Liver (tissue), 9 donors: Measurements from ENCODE around the gene CHD8. TPM values are rescaled to one million over a fixed set of nuclear protein-coding genes. Genes with fewer than 3 reads are reported as not detected.
A peak's percentile ranks its signal among the peaks of the same experiment; 100 is the strongest.

Experiments used
- DNase-seq: peaks from one replicate; pipeline ENCODE4 v3.0.0-alpha.2; 2017; ENCODE audit warnings: low spot score
- H3K27ac ChIP-seq, 2 donors: one replicate each; pipeline ENCODE4 v1.7.0; 2013; ENCODE audit warnings: inconsistent platforms in 2 of 2, low read length in 2 of 2, control low read depth in 1 of 2, low read depth in 1 of 2, mild to moderate bottlenecking in 1 of 2
- H3K27me3 ChIP-seq, 4 donors: one replicate each; pipeline versions ENCODE4 v1.6.1 to v1.7.0; 2013; ENCODE audit warnings: low read length in 3 of 4, inconsistent platforms in 1 of 4, mild to moderate bottlenecking in 1 of 4, moderate library complexity in 1 of 4; ENCODE audit not compliant: control insufficient read depth in 4 of 4, insufficient read depth in 4 of 4
- H3K36me3 ChIP-seq, 4 donors: one replicate each; pipeline versions ENCODE4 v1.6.1 to v1.7.0; 2013; ENCODE audit warnings: low read length in 3 of 4, mild to moderate bottlenecking in 3 of 4, low read depth in 1 of 4, moderate library complexity in 1 of 4; ENCODE audit not compliant: control insufficient read depth in 4 of 4, insufficient read depth in 3 of 4
- H3K4me1 ChIP-seq, 4 donors: one replicate each; pipeline versions ENCODE4 v1.6.1 to v1.7.0; 2013; ENCODE audit warnings: low read length in 3 of 4, mild to moderate bottlenecking in 3 of 4, moderate library complexity in 1 of 4; ENCODE audit not compliant: control insufficient read depth in 4 of 4, insufficient read depth in 4 of 4
- H3K4me3 ChIP-seq, 3 donors: one replicate each; pipeline versions ENCODE4 v1.6.1 to v1.7.0; 2013; ENCODE audit warnings: low read length in 3 of 3, control low read depth in 1 of 3, low read depth in 1 of 3, mild to moderate bottlenecking in 1 of 3
- H3K9ac ChIP-seq, 2 donors: one replicate each; pipeline ENCODE4 v1.7.0; 2013; ENCODE audit warnings: low read length in 2 of 2, mild to moderate bottlenecking in 2 of 2, moderate library complexity in 2 of 2, control low read depth in 1 of 2, low read depth in 1 of 2
- H3K9me3 ChIP-seq, 4 donors: one replicate each; pipeline versions ENCODE4 v1.6.1 to v1.7.0; 2013; ENCODE audit warnings: low read length in 3 of 4; ENCODE audit not compliant: control insufficient read depth in 4 of 4
- EGR1 ChIP-seq, 2 donors: IDR thresholded peaks; 2 replicates each; pipeline ENCODE4 v1.6.1; 2016 to 2018; ENCODE audit warnings: antibody characterized with exemption in 2 of 2, low read depth in 2 of 2
- FOXA1 ChIP-seq: IDR thresholded peaks from 2 replicates; pipeline ENCODE4 v1.6.1; 2016; ENCODE audit warnings: antibody characterized with exemption
- FOXA2 ChIP-seq: IDR thresholded peaks from 2 replicates; pipeline ENCODE4 v1.6.1; 2016; ENCODE audit warnings: antibody characterized with exemption
- GABPA ChIP-seq, 2 donors: IDR thresholded peaks in 1 of 2; conservative IDR thresholded peaks in 1 of 2; 2 replicates each; pipeline ENCODE4 v1.6.1; 2016; ENCODE audit warnings: antibody characterized with exemption in 2 of 2, mild to moderate bottlenecking in 1 of 2, moderate library complexity in 1 of 2
- HNF4G ChIP-seq: IDR thresholded peaks from 2 replicates; pipeline ENCODE4 v1.6.1; 2016; ENCODE audit warnings: antibody characterized with exemption
- JUND ChIP-seq, 2 donors: IDR thresholded peaks; 2 replicates each; pipeline ENCODE4 v1.6.1; 2016; ENCODE audit warnings: antibody characterized with exemption in 2 of 2
- MAX ChIP-seq: IDR thresholded peaks from 2 replicates; pipeline ENCODE4 v1.6.1; 2016; ENCODE audit warnings: antibody characterized with exemption
- NR2F2 ChIP-seq: IDR thresholded peaks from 2 replicates; pipeline ENCODE4 v1.6.1; 2016; ENCODE audit warnings: antibody characterized with exemption
- RAD21 ChIP-seq, 2 donors: IDR thresholded peaks; 2 replicates each; pipeline ENCODE4 v1.6.1; 2016; ENCODE audit warnings: antibody characterized with exemption in 2 of 2, mild to moderate bottlenecking in 2 of 2
- RXRA ChIP-seq, 2 donors: IDR thresholded peaks; 2 replicates each; pipeline ENCODE4 v1.6.1; 2017 to 2018; ENCODE audit warnings: antibody characterized with exemption in 2 of 2, mild to moderate bottlenecking in 1 of 2
- SP1 ChIP-seq: IDR thresholded peaks from 2 replicates; pipeline ENCODE4 v1.6.1; 2018; ENCODE audit warnings: antibody characterized with exemption, mild to moderate bottlenecking
- YY1 ChIP-seq: IDR thresholded peaks from 2 replicates; pipeline ENCODE4 v1.6.1; 2016; ENCODE audit warnings: antibody characterized with exemption, mild to moderate bottlenecking
- WGBS: extraction: QIAGEN DNeasy Blood & Tissue Kit; methylation state at CpG from one replicate; pipeline ENCODE4 v1.1.7; 2013; 5-methylcytosine and 5-hydroxymethylcytosine counted together
- polyA plus RNA-seq, 2 donors: library from polyadenylated mRNA; stranded (reverse) in 1 of 2; unstranded in 1 of 2; fragments of 200-250 nt in 1 of 2; fragments of >200 nt in 1 of 2; fragmentation: Nextera tagmentation in 1 of 2; extraction: Ambion mirVana in 1 of 2; gene quantifications; one replicate each; pipeline versions ENCODE4 v1.2.1 to v1.2.3, GENCODE V29; 2013 to 2015
- total RNA-seq, 2 donors: library from RNA; depleted of rRNA; stranded (reverse); fragments of >200 nt; gene quantifications; one replicate each; pipeline ENCODE4 v1.2.3, GENCODE V29; 2014
- TF ChIP-seq, protein P1 (sequence below): IDR thresholded peaks from 2 replicates; pipeline ENCODE4 v1.6.1; 2016; ENCODE audit warnings: antibody characterized with exemption
- TF ChIP-seq, protein P2 (sequence below): IDR thresholded peaks from 2 replicates; pipeline ENCODE4 v1.6.1; 2016; ENCODE audit warnings: antibody characterized with exemption, mild to moderate bottlenecking
- TF ChIP-seq, protein P3 (sequence below): fragments of 150-350 bp; IDR thresholded peaks from 2 replicates; pipeline ENCODE4 v1.5.1; 2017; ENCODE audit warnings: improper control_type of control experiment, low read depth, low read length; ENCODE audit not compliant: missing input control
- donor health status: healthy.
- donor health status: healthy.
- donor health status: healthy.
- donor health status: healthy.
- donor health status: healthy.

CHD8 gene
- total and polyA plus RNA-seq, 4 donors: 9.6 to 29.5 (median 19.2) TPM

GRCh38 chr14:21467616-21468015, 11.7 kb upstream of the CHD8 start (continued):
- TF ChIP-seq, protein P1, sequence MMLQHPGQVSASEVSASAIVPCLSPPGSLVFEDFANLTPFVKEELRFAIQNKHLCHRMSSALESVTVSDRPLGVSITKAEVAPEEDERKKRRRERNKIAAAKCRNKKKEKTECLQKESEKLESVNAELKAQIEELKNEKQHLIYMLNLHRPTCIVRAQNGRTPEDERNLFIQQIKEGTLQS: no peak

- Histone ChIP-seq H3K9me3 (no peaks in the 10 kb centered on the region), H3K9ac (peak overlapping the region; percentile 23 to 45), H3K27me3 (no peaks in the 10 kb centered on the region), H3K36me3 (peaks cover 0 to 5% (median 3%) of the 10 kb centered on the region in 4 donors), H3K4me3 (peak overlapping the region; percentile 60 to 94 (median 94)), H3K4me1 (peaks cover 3 to 16% (median 10%) of the 10 kb centered on the region in 4 donors), H3K27ac (peak overlapping the region; percentile 52 to 72)
- DNase-seq: no peak
- TF ChIP-seq FOXA1: no peak
- WGBS: under 1% methylated on average over 17 of the region's 17 CpGs
Measured at GRCh38 chr14:21455592-21455911, 371 bp downstream of the CHD8 start.

DNA sequence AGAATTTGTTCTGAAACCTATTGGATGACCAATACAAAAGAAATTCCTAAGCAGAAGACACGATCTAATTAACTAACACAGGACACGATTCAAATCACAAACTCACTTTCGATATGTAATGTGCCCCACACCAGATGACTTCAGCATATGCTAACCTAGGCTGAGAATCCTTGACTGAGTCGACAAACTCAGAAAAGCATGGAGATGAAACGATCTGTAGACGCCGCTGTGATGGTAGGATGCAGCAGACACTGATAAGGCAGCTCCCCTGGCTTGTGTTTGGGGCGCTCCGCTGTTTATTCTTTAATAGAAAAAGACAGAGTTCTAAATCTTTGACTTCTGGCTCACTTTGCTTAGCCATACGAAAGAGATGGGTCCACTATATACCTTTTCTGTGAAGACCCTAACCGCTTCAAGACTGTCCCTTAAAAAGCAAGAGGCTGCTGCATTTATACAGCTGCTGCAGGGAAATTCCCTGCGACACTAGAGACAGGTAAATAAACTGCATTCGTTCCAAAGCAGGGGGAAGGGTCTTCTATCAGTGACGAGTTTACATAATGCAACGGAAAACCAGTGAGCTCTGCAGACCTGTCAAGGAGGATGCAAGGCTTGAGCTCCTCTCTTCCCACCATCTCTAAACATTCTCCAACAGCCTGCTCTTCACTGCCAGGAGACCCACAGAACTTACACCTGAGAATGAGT, 929 bp downstream of the CHD8 start:
- DNase-seq: no peak
- TF ChIP-seq SP1: no peak
- TF ChIP-seq HNF4G: no peak
- TF ChIP-seq RXRA (IDR thresholded peaks at IDR 0.05): no peak
- TF ChIP-seq, protein P2, sequence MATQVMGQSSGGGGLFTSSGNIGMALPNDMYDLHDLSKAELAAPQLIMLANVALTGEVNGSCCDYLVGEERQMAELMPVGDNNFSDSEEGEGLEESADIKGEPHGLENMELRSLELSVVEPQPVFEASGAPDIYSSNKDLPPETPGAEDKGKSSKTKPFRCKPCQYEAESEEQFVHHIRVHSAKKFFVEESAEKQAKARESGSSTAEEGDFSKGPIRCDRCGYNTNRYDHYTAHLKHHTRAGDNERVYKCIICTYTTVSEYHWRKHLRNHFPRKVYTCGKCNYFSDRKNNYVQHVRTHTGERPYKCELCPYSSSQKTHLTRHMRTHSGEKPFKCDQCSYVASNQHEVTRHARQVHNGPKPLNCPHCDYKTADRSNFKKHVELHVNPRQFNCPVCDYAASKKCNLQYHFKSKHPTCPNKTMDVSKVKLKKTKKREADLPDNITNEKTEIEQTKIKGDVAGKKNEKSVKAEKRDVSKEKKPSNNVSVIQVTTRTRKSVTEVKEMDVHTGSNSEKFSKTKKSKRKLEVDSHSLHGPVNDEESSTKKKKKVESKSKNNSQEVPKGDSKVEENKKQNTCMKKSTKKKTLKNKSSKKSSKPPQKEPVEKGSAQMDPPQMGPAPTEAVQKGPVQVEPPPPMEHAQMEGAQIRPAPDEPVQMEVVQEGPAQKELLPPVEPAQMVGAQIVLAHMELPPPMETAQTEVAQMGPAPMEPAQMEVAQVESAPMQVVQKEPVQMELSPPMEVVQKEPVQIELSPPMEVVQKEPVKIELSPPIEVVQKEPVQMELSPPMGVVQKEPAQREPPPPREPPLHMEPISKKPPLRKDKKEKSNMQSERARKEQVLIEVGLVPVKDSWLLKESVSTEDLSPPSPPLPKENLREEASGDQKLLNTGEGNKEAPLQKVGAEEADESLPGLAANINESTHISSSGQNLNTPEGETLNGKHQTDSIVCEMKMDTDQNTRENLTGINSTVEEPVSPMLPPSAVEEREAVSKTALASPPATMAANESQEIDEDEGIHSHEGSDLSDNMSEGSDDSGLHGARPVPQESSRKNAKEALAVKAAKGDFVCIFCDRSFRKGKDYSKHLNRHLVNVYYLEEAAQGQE: no peak
- TF ChIP-seq NR2F2: no peak
- TF ChIP-seq YY1: no peak
- TF ChIP-seq RAD21 (IDR thresholded peaks at IDR 0.05): no peak
- TF ChIP-seq, protein P3, sequence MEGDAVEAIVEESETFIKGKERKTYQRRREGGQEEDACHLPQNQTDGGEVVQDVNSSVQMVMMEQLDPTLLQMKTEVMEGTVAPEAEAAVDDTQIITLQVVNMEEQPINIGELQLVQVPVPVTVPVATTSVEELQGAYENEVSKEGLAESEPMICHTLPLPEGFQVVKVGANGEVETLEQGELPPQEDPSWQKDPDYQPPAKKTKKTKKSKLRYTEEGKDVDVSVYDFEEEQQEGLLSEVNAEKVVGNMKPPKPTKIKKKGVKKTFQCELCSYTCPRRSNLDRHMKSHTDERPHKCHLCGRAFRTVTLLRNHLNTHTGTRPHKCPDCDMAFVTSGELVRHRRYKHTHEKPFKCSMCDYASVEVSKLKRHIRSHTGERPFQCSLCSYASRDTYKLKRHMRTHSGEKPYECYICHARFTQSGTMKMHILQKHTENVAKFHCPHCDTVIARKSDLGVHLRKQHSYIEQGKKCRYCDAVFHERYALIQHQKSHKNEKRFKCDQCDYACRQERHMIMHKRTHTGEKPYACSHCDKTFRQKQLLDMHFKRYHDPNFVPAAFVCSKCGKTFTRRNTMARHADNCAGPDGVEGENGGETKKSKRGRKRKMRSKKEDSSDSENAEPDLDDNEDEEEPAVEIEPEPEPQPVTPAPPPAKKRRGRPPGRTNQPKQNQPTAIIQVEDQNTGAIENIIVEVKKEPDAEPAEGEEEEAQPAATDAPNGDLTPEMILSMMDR: no peak
- no peak for TF ChIP-seq EGR1 (IDR thresholded peaks at IDR 0.05; ENCODE audit: low read depth in 2 of 2)
- TF ChIP-seq, protein P1: no peak
- no peak for TF ChIP-seq FOXA2
- no peak for TF ChIP-seq MAX
- no peak for TF ChIP-seq GABPA (IDR thresholded peaks at IDR 0.05 in 1 of 2, conservative IDR thresholded peaks at IDR 0.05 in 1 of 2)
- no peak for TF ChIP-seq JUND (IDR thresholded peaks at IDR 0.05)
- 23% methylated on average over 15 of the region's 15 CpGs for WGBS
- peak overlapping the region; percentile 60 to 94 (median 66) for H3K4me3 ChIP-seq
- H3K9ac ChIP-seq: peak overlapping the region; percentile 23 to 45
- H3K27ac ChIP-seq: peak overlapping the region in 1 of 2 donors; percentile 72
- no peaks in the 10 kb centered on the region for H3K27me3 ChIP-seq
- peaks cover 3 to 16% (median 10%) of the 10 kb centered on the region in 4 donors for H3K4me1 ChIP-seq
- peaks cover 0 to 4% (median 2%) of the 10 kb centered on the region in 4 donors for H3K36me3 ChIP-seq
- no peaks in the 10 kb centered on the region for H3K9me3 ChIP-seq
